Calu3 (cell line): Measurements from ENCODE around the gene RASEF. TPM values are rescaled to one million over a fixed set of nuclear protein-coding genes. Genes with fewer than 3 reads are reported as not detected.
A peak's percentile ranks its signal among the peaks of the same experiment; 100 is the strongest.

Experiments
- BruUV-seq: library from RNA; stranded (reverse); fragments of 400-500 nt; replicated peaks from 2 replicates; lab custom pipeline; 2021; lab: Mats Ljungman, UMichigan
- CTCF ChIA-PET: fragments of 300-600 bp; sonication (Branson Sonifier 250); formaldehyde crosslinking; loops from one replicate; lab custom pipeline; 2022; ENCODE audit warnings: antibody characterized with exemption; lab: Charles Lee
- DNase-seq: peaks from one replicate; pipeline ENCODE4 v3.0.0; 2022
- H3K27ac Mint-ChIP-seq: one replicate; pipeline ENCODE4 v1.8.0; 2022; ENCODE audit warnings: mixed read lengths; ENCODE audit not compliant: unreplicated experiment
- H3K27me3 Mint-ChIP-seq: one replicate; pipeline ENCODE4 v1.8.0; 2022; ENCODE audit warnings: mixed read lengths; ENCODE audit not compliant: unreplicated experiment
- H3K36me3 Mint-ChIP-seq: one replicate; pipeline ENCODE4 v1.8.0; 2022; ENCODE audit warnings: mild to moderate bottlenecking, moderate library complexity, mixed read lengths; ENCODE audit not compliant: insufficient read depth, unreplicated experiment
- H3K4me1 Mint-ChIP-seq: one replicate; pipeline ENCODE4 v1.8.0; 2022; ENCODE audit warnings: mild to moderate bottlenecking, low read depth, mixed read lengths; ENCODE audit not compliant: unreplicated experiment
- H3K4me3 Mint-ChIP-seq: one replicate; pipeline ENCODE4 v1.8.0; 2022; ENCODE audit warnings: mild to moderate bottlenecking, low read depth, moderate library complexity, mixed read lengths; ENCODE audit not compliant: unreplicated experiment
- H3K9me3 Mint-ChIP-seq: one replicate; pipeline ENCODE4 v1.8.0; 2022; ENCODE audit warnings: low read depth, mixed read lengths; ENCODE audit not compliant: unreplicated experiment
- intact Hi-C: fragments of 100-400 bp; cut with micrococcal nuclease; formaldehyde crosslinking; loops from one replicate; pipeline ENCODE4 v1.10.0; 2022; ENCODE audit not compliant: unreplicated experiment
- total RNA-seq: library from RNA; stranded (reverse); gene quantifications from 2 replicates; pipeline ENCODE4 v1.2.3, GENCODE V29; 2022
- TF ChIP-seq, protein P1 (sequence below): fragments of 200-600 bp; IDR thresholded peaks from one replicate; pipeline ENCODE4 v1.8.0; 2022; ENCODE audit warnings: antibody characterized with exemption; ENCODE audit not compliant: unreplicated experiment

The RASEF gene
- total RNA-seq, 1 experiment from 2014 or later, result 38.8 TPM

DNA sequence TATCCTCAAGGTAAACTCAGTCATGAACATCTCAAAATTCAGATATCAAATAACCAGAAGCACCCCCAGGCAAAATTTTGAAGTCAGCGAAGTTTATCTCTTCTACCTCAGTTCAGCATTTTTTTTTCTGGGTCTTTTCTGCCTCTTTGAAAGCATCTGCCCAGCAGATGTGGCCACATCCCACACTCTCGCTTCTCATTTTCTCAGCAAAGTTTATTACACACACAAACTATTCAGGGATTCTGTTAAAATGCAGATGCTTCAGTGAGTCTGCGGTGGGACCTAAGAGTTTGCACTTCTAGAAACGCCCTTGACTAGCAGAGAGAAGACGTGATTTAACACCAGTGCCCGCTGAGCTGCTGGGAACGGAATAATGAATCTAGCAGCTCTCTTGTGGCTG is 19.3 kb downstream of the RASEF start:
- no TSS peak for BruUV-seq
- intact Hi-C loops, result no loop called here
- H3K4me3 Mint-ChIP-seq, result peak overlapping the region; percentile 13
- TF ChIP-seq, protein P1, sequence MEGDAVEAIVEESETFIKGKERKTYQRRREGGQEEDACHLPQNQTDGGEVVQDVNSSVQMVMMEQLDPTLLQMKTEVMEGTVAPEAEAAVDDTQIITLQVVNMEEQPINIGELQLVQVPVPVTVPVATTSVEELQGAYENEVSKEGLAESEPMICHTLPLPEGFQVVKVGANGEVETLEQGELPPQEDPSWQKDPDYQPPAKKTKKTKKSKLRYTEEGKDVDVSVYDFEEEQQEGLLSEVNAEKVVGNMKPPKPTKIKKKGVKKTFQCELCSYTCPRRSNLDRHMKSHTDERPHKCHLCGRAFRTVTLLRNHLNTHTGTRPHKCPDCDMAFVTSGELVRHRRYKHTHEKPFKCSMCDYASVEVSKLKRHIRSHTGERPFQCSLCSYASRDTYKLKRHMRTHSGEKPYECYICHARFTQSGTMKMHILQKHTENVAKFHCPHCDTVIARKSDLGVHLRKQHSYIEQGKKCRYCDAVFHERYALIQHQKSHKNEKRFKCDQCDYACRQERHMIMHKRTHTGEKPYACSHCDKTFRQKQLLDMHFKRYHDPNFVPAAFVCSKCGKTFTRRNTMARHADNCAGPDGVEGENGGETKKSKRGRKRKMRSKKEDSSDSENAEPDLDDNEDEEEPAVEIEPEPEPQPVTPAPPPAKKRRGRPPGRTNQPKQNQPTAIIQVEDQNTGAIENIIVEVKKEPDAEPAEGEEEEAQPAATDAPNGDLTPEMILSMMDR, result no peak
- peak overlapping the region; percentile 22 for H3K27ac Mint-ChIP-seq
- H3K9me3 Mint-ChIP-seq, result no peaks in the 10 kb centered on the region
- DNase-seq, result no peak
- peaks cover 48% of the 10 kb centered on the region for H3K36me3 Mint-ChIP-seq
- CTCF ChIA-PET, result no interaction called here
- peaks cover 68% of the 10 kb centered on the region for H3K4me1 Mint-ChIP-seq
- H3K27me3 Mint-ChIP-seq, result no peaks in the 10 kb centered on the region

DNA sequence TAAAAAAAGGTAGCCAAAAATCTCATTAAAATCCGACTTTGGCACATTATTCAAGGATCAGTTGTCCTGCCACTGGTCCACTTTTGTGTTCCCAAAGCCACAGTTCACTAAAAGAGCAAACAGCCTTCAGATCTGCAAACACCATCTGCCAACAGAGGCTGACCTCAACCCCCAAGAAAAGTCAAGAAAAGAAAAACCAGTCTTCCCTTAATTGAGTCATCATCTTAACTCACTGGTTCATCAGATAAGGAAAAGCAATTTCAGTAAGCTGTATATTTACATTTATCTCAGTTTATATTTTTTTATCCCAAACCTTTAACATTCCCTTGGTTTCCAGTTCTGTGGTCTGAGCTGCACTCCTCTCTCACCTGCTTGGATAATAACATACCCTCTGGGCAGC is 21.2 kb downstream of the RASEF start:
- no TSS peak for BruUV-seq
- H3K9me3 Mint-ChIP-seq, result no peaks in the 10 kb centered on the region
- CTCF ChIA-PET, result no interaction called here
- TF ChIP-seq, protein P1, result no peak
- H3K27ac Mint-ChIP-seq, result peak overlapping the region; percentile 82
- peaks cover 51% of the 10 kb centered on the region for H3K4me1 Mint-ChIP-seq
- peaks cover 32% of the 10 kb centered on the region for H3K36me3 Mint-ChIP-seq
- intact Hi-C loops, result no loop called here
- DNase-seq, result no peak
- H3K4me3 Mint-ChIP-seq, result peak overlapping the region; percentile 37
- H3K27me3 Mint-ChIP-seq, result no peaks in the 10 kb centered on the region

DNA sequence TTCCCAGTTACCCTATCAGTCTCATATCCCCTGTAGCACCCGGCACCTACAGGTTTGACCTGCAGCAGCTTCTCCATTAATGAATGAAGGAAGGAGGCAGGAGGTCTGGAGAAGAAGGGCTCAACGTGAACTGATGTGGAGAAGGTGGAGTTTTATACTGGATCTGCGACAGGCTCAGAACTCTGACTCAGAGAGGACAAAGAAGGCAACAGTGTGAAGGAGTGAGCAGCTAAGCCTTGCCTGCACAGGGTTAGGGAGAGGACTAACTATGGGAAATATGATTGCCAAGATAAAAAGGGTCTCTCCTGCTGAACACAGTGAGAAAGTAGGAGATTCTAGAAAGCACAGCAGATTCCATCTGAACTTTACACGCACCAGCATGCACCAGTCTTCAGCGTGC is 23.6 kb downstream of the RASEF start:
- CTCF ChIA-PET, result interaction anchor here (0.9 kb wide), 1 partner anchor 10 kb away, joined by 3 read pairs; no protein-coding TSS in a partner anchor
- TF ChIP-seq, protein P1, result no peak
- BruUV-seq, result no TSS peak
- no peaks in the 10 kb centered on the region for H3K27me3 Mint-ChIP-seq
- H3K9me3 Mint-ChIP-seq, result no peaks in the 10 kb centered on the region
- H3K4me3 Mint-ChIP-seq, result peak overlapping the region; percentile 13
- H3K4me1 Mint-ChIP-seq, result peaks cover 54% of the 10 kb centered on the region
- DNase-seq, result no peak
- peaks cover 45% of the 10 kb centered on the region for H3K36me3 Mint-ChIP-seq
- intact Hi-C loops, result no loop called here
- H3K27ac Mint-ChIP-seq, result peak overlapping the region; percentile 55

DNA sequence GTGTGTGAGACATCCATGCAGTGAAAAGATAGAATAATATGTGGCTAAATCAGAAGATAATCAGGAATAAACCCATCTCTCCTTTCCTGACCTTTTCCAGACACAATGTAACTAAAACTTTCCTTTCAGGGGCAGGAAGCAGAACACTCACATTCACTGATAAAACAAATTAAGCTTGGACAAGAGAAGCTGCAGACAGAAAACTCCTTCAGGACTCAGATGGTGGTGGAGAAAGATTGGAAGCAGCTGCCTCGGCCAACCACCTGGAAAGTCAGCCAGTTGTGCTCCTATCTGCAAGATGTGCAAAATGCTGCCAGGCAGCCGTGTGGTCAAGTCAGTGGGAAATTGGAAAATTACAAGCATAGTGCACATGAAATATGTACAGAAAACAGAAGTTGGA is 26.9 kb downstream of the RASEF start:
- Mint-ChIP-seq H3K36me3 (peaks cover 32% of the 10 kb centered on the region), H3K27ac (no peak overlapping the region), H3K27me3 (no peaks in the 10 kb centered on the region), H3K4me1 (peaks cover 48% of the 10 kb centered on the region), H3K9me3 (no peaks in the 10 kb centered on the region), H3K4me3 (no peak overlapping the region)
- no peak for DNase-seq
- TF ChIP-seq, protein P1, result no peak
- CTCF ChIA-PET, result no interaction called here
- no TSS peak for BruUV-seq
- intact Hi-C loops, result no loop called here
